Fibroblast of the aortic adventitia (primary cell): ENCODE results near the gene SIX1. TPM values are rescaled to one million over a fixed set of nuclear protein-coding genes. Genes with fewer than 3 reads are reported as not detected.

Experiments used
- DNase-seq: peaks from one replicate; pipeline ENCODE4 v3.0.0-alpha.2; 2010; ENCODE audit warnings: low read depth
- H3K4me3 ChIP-seq: 2 replicates; pipeline ENCODE4 v1.5.1; 2011; ENCODE audit warnings: low read depth, mild to moderate bottlenecking, control low read depth, low read length, moderate library complexity
- CTCF ChIP-seq: IDR thresholded peaks from 2 replicates; pipeline ENCODE4 v1.5.1; 2011; ENCODE audit warnings: mild to moderate bottlenecking, low read length, control low read depth, inconsistent platforms; ENCODE audit not compliant: insufficient read depth
- total RNA-seq: library from RNA; depleted of rRNA; stranded (reverse); fragments of >200 nt; gene quantifications from 2 replicates; pipeline ENCODE4 v1.2.3, GENCODE V29; 2012; ENCODE audit warnings: low replicate concordance

The SIX1 gene
- total RNA-seq, 1 donor = 9.6 TPM

- no peak for DNase-seq
- no peak overlapping the region for H3K4me3 ChIP-seq
- no peak for TF ChIP-seq CTCF
Measured at GRCh38 chr14:60634153-60634552, 15.1 kb downstream of the SIX1 start.

- no peak for DNase-seq
- TF ChIP-seq CTCF = no peak
- H3K4me3 ChIP-seq = no peak overlapping the region
Measured at GRCh38 chr14:60632777-60633176, 16.5 kb downstream of the SIX1 start.

- no peak for DNase-seq
- TF ChIP-seq CTCF = no peak
- no peak overlapping the region for H3K4me3 ChIP-seq
Measured at GRCh38 chr14:60632257-60632656, 17.0 kb downstream of the SIX1 start.

- no peak for DNase-seq
- no peak for TF ChIP-seq CTCF
- no peak overlapping the region for H3K4me3 ChIP-seq
Measured at GRCh38 chr14:60631842-60632241, 17.4 kb downstream of the SIX1 start.

- no peak for DNase-seq
- no peak overlapping the region for H3K4me3 ChIP-seq
- TF ChIP-seq CTCF = no peak
Measured at GRCh38 chr14:60630129-60630528, 19.1 kb downstream of the SIX1 start.

- DNase-seq = no peak
- no peak overlapping the region for H3K4me3 ChIP-seq
- no peak for TF ChIP-seq CTCF
Measured at GRCh38 chr14:60628892-60629291, 20.4 kb downstream of the SIX1 start.

GRCh38 chr14:60622917-60623257 lies 26.4 kb downstream of the SIX1 start:
- no peak overlapping the region for H3K4me3 ChIP-seq
- peak; percentile 96 for DNase-seq
- no peak for TF ChIP-seq CTCF
